Erythroblast (primary cell): ENCODE data around the gene MYLIP.
"Not testable (repeated sequence)": the region's sequence is repeated elsewhere in the genome, so short reads cannot be mapped to it uniquely, and the experiment has no call there.

Source experiments
- GATA1 ChIP-seq: IDR thresholded peaks from 2 replicates; pipeline ENCODE4 v1.6.1; 2011; ENCODE audit warnings: low read depth, mild to moderate bottlenecking, control low read depth, low read length, moderate library complexity
- POLR2A ChIP-seq: IDR thresholded peaks from 2 replicates; pipeline ENCODE4 v1.6.1; 2011; ENCODE audit warnings: mild to moderate bottlenecking, low read length

DNA sequence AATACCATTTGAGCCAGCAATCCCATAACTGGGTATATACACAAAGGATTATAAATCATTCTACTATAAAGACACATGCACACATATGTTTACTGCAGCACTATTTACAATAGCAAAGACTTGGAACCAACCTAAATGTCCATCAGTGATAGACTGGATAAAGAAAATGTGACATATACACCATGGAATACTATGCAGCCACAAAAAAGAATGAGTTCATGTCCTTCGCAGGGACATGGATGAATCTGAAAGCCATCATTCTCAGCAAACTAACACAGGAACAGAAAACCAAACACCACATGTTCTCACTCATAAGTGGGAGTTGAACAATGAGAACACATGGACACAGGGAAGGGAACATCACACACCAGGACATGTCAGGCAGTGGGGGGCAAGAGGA is 47.7 kb downstream of the MYLIP start:
- TF ChIP-seq POLR2A, GATA1: not testable (repeated sequence)
